NT2/D1 (cell line): ENCODE measurements around the gene SLC2A1.

Experiments
- SUZ12 ChIP-seq: IDR thresholded peaks from 2 replicates; pipeline ENCODE4 v1.6.1; 2011; ENCODE audit not compliant: insufficient read length, insufficient read depth; ENCODE audit errors: extremely low read depth
- YY1 ChIP-seq: IDR thresholded peaks from 2 replicates; pipeline ENCODE4 v1.6.1; 2011; ENCODE audit not compliant: insufficient read length, insufficient read depth
- ZNF274 ChIP-seq: IDR thresholded peaks from 2 replicates; pipeline ENCODE4 v1.6.1; 2011; ENCODE audit warnings: mild to moderate bottlenecking, low read depth, low read length

- TF ChIP-seq YY1 (no peak), ZNF274 (no peak), SUZ12 (no peak)
Observed at GRCh38 chr1:43002116-43002515, 43.4 kb upstream of the SLC2A1 start.
